H1 (cell line): ENCODE measurements around the gene ACTL8. TPM values are rescaled to one million over a fixed set of nuclear protein-coding genes. Genes with fewer than 3 reads are reported as not detected.

Experiments used
- CTCF ChIA-PET: fragments of 300-600 bp; sonication (Branson Sonifier 250); formaldehyde crosslinking; loops from one replicate; lab custom pipeline; 2021; ENCODE audit not compliant: partially characterized antibody; lab: Charles Lee
- POLR2A ChIA-PET: fragments of 300-600 bp; sonication (Branson Sonifier 250); formaldehyde crosslinking; loops from one replicate; lab custom pipeline; 2021; ENCODE audit warnings: inconsistent platforms; ENCODE audit not compliant: partially characterized antibody; lab: Charles Lee
- DNase-seq, 2 experiments: peaks; one replicate each; pipeline versions ENCODE4 v3.0.0 to v3.0.0-alpha.2; 2010 to 2022; ENCODE audit warnings: low spot score in 2 of 2, low read depth in 1 of 2, mixed read lengths in 1 of 2
- FAIRE-seq: peaks from 2 replicates; lab custom pipeline; 2011; peaks lifted over from hg19 to GRCh38; lab: Jason Lieb, UNC
- H2AFZ ChIP-seq: 2 replicates; pipeline ENCODE4 v1.8.1; 2012; ENCODE audit warnings: low read length, inconsistent platforms
- H2AK5ac ChIP-seq: 2 replicates; pipeline ENCODE4 v1.6.1; 2013; ENCODE audit warnings: low read depth, low read length
- H2BK120ac ChIP-seq: replicated peaks from 2 replicates; pipeline ENCODE3; 2013; ENCODE audit warnings: low read depth, low read length, inconsistent platforms
- H2BK12ac ChIP-seq: 2 replicates; pipeline ENCODE4 v1.6.1; 2013; ENCODE audit warnings: low read depth, low read length
- H2BK15ac ChIP-seq: 2 replicates; pipeline ENCODE4 v1.6.1; 2013; ENCODE audit warnings: low read length
- H2BK20ac ChIP-seq: 2 replicates; pipeline ENCODE4 v1.6.1; 2013; ENCODE audit warnings: low read length
- H2BK5ac ChIP-seq: 2 replicates; pipeline ENCODE4 v1.6.1; 2013; ENCODE audit warnings: low read depth, low read length
- H3K14ac ChIP-seq: 2 replicates; pipeline ENCODE4 v1.6.1; 2013; ENCODE audit warnings: inconsistent platforms; ENCODE audit not compliant: insufficient read length
- H3K18ac ChIP-seq: 2 replicates; pipeline ENCODE4 v1.6.1; 2013; ENCODE audit warnings: low read length; ENCODE audit errors: extremely low read depth
- H3K23ac ChIP-seq: 2 replicates; pipeline ENCODE4 v1.6.1; 2013; ENCODE audit warnings: inconsistent platforms; ENCODE audit not compliant: insufficient read length
- H3K23me2 ChIP-seq: 2 replicates; pipeline ENCODE4 v1.6.1; 2013; ENCODE audit warnings: low read depth, low read length
- H3K27ac ChIP-seq: 2 replicates; pipeline ENCODE4 v1.6.1; 2011; ENCODE audit warnings: low read depth, low read length, inconsistent platforms
- H3K27me3 ChIP-seq, 4 experiments: replicated peaks in 1 of 4; 1 replicate in 1 of 4; 2 replicates in 3 of 4; pipeline versions ENCODE4 v1.6.1 to v1.8.1; 2011 to 2013; ENCODE audit warnings: low read length in 3 of 4, mild to moderate bottlenecking in 3 of 4, inconsistent platforms in 2 of 4, mixed read lengths in 2 of 4, moderate library complexity in 1 of 4; ENCODE audit not compliant: control insufficient read depth in 3 of 4, insufficient read depth in 3 of 4; ENCODE audit errors: extremely low read depth in 1 of 4
- H3K36me3 ChIP-seq, 4 experiments: 2 replicates each; pipeline versions ENCODE4 v1.6.1 to v1.8.1; 2011 to 2013; ENCODE audit warnings: mild to moderate bottlenecking in 4 of 4, low read length in 3 of 4, moderate library complexity in 2 of 4, control low read depth in 1 of 4, inconsistent platforms in 1 of 4; ENCODE audit not compliant: insufficient read depth in 4 of 4, control insufficient read depth in 2 of 4
- H3K4ac ChIP-seq: replicated peaks from 2 replicates; pipeline ENCODE3; 2013; ENCODE audit warnings: low read length, low read depth, mixed read lengths, inconsistent platforms; ENCODE audit not compliant: insufficient read length
- H3K4me1 ChIP-seq, 4 experiments: replicated peaks in 1 of 4; 1 replicate in 1 of 4; 2 replicates in 3 of 4; pipeline versions ENCODE4 v1.6.1 to v1.8.1; 2011 to 2013; ENCODE audit warnings: low read length in 3 of 4, inconsistent platforms in 2 of 4, mixed read lengths in 1 of 4; ENCODE audit not compliant: insufficient read depth in 4 of 4, control insufficient read depth in 3 of 4
- H3K4me2 ChIP-seq, 2 experiments: 2 replicates each; pipeline versions ENCODE4 v1.6.1 to v1.8.1; 2011 to 2013; ENCODE audit warnings: low read depth in 2 of 2, low read length in 2 of 2, control low read depth in 1 of 2, inconsistent platforms in 1 of 2, mild to moderate bottlenecking in 1 of 2; ENCODE audit not compliant: insufficient read depth in 1 of 2
- H3K4me3 ChIP-seq, 4 experiments: fragments of 200-600, 300-600 bp in 1 of 4; sonication (generic), shearing (Covaris generic), sonication (Bioruptor Twin) in 1 of 4; 2 replicates each; pipeline versions ENCODE4 v1.5.1 to v1.8.1; 2011 to 2016; ENCODE audit warnings: low read length in 4 of 4, low read depth in 3 of 4, control low read depth in 2 of 4, inconsistent platforms in 2 of 4, mild to moderate bottlenecking in 2 of 4, mixed read lengths in 1 of 4, moderate library complexity in 1 of 4; ENCODE audit not compliant: insufficient read depth in 2 of 4; ENCODE audit errors: extremely low read depth in 1 of 4
- H3K56ac ChIP-seq: replicated peaks from 2 replicates; pipeline ENCODE3; 2013; ENCODE audit warnings: low read depth, mild to moderate bottlenecking, mixed read lengths, low read length, inconsistent platforms; ENCODE audit not compliant: insufficient read length
- H3K79me1 ChIP-seq: 2 replicates; pipeline ENCODE4 v1.6.1; 2013; ENCODE audit warnings: low read depth, low read length, control low read depth
- H3K79me2 ChIP-seq, 2 experiments: 2 replicates each; pipeline versions ENCODE4 v1.6.1 to v1.8.1; 2012 to 2013; ENCODE audit warnings: low read length in 2 of 2, mild to moderate bottlenecking in 2 of 2, inconsistent platforms in 1 of 2; ENCODE audit not compliant: insufficient read depth in 2 of 2, control insufficient read depth in 1 of 2
- H3K9ac ChIP-seq, 4 experiments: replicated peaks in 1 of 4; 1 replicate in 1 of 4; 2 replicates in 3 of 4; pipeline versions ENCODE4 v1.6.1 to v1.8.1; 2011 to 2013; ENCODE audit warnings: low read depth in 3 of 4, low read length in 3 of 4, control low read depth in 2 of 4, mild to moderate bottlenecking in 2 of 4, moderate library complexity in 2 of 4, inconsistent platforms in 1 of 4; ENCODE audit errors: extremely low read depth in 1 of 4
- H3K9me3 ChIP-seq, 2 experiments: 2 replicates each; pipeline versions ENCODE4 v1.6.1 to v1.8.1; 2012 to 2013; ENCODE audit warnings: mild to moderate bottlenecking in 2 of 2, moderate library complexity in 2 of 2, control low read depth in 1 of 2, inconsistent platforms in 1 of 2, low read depth in 1 of 2, low read length in 1 of 2, mixed read lengths in 1 of 2; ENCODE audit not compliant: insufficient read depth in 2 of 2
- H4K20me1 ChIP-seq, 2 experiments: replicated peaks in 1 of 2; 2 replicates each; pipeline versions ENCODE3 to v1.8.1; 2011 to 2013; ENCODE audit warnings: inconsistent platforms in 2 of 2, low read length in 2 of 2, mild to moderate bottlenecking in 1 of 2; ENCODE audit not compliant: insufficient read depth in 2 of 2, control insufficient read depth in 1 of 2
- H4K5ac ChIP-seq: 2 replicates; pipeline ENCODE4 v1.6.1; 2013; ENCODE audit warnings: low read length, low read depth, mixed read lengths, inconsistent platforms; ENCODE audit not compliant: insufficient read length
- H4K8ac ChIP-seq: 2 replicates; pipeline ENCODE4 v1.8.0; 2013; ENCODE audit warnings: mild to moderate bottlenecking, moderate library complexity, low read length, inconsistent platforms; ENCODE audit not compliant: insufficient read depth; ENCODE audit errors: extremely low read depth
- H4K91ac ChIP-seq: replicated peaks from 2 replicates; pipeline ENCODE3; 2013; ENCODE audit warnings: low read length, mixed read lengths, inconsistent platforms; ENCODE audit not compliant: insufficient read length
- CBX5 ChIP-seq: fragments of 300-800, 300-1000 bp; sonication (generic); IDR thresholded peaks from 2 replicates; pipeline ENCODE4 v1.7.1; 2016; ENCODE audit warnings: antibody characterized with exemption, low read length, low read depth
- EP300 ChIP-seq, 2 experiments: IDR thresholded peaks; 1 replicate in 1 of 2; 2 replicates in 1 of 2; pipeline ENCODE4 v1.6.1; 2011 to 2012; ENCODE audit warnings: low read depth in 2 of 2, low read length in 2 of 2, mild to moderate bottlenecking in 2 of 2, borderline replicate concordance in 1 of 2, inconsistent platforms in 1 of 2, moderate library complexity in 1 of 2
- POLR2AphosphoS5 ChIP-seq: IDR thresholded peaks from 2 replicates; pipeline ENCODE4 v1.6.1; 2011; ENCODE audit warnings: low read depth, low read length
- TEAD4 ChIP-seq: IDR thresholded peaks from 2 replicates; pipeline ENCODE4 v1.6.1; 2012; ENCODE audit warnings: low read depth, low read length, inconsistent platforms, mixed read lengths
- WGBS, 2 experiments: shearing (Covaris generic) in 1 of 2; methylation state at CpG; one replicate each; pipeline versions ENCODE4 v1.1.6 to v1.1.7; 2013 to 2015; ENCODE audit warnings: low lambda C conversion rate in 2 of 2, mixed read lengths in 2 of 2, inconsistent platforms in 1 of 2, low coverage in 1 of 2, missing lambda C conversion rate in 1 of 2; ENCODE audit not compliant: insufficient replicate concordance in 2 of 2, insufficient coverage in 1 of 2, insufficient read length in 1 of 2; ENCODE audit errors: extremely low coverage in 1 of 2, missing lambda C conversion rate in 1 of 2; 5-methylcytosine and 5-hydroxymethylcytosine counted together
- polyA plus RNA-seq, 7 experiments: library from polyadenylated mRNA; depleted of rRNA in 3 of 7; stranded (reverse) in 5 of 7; unstranded in 2 of 7; fragments of >200 nt in 5 of 7; fragments of 200-250 nt in 2 of 7; gene quantifications; 1 replicate in 5 of 7; 2 replicates in 1 of 7; 4 replicates in 1 of 7; pipeline versions ENCODE4 v1.2.1 to v1.2.3, GENCODE V29; 2011 to 2013; ENCODE audit warnings: missing spikeins in 2 of 7, mixed read lengths in 2 of 7
- total RNA-seq: library from RNA; stranded (reverse); fragmentation: NEBNext Ultra II Directional; extraction: Animal tissue kit (Norgen Biotek cat#: 25700); gene quantifications from 2 replicates; pipeline ENCODE4 v1.2.1, GENCODE V29; 2021

ACTL8 gene
- total and polyA plus RNA-seq, 2 of the 8 experiments (the other 6 are each of a cell fraction or from before 2014, with no cell fraction given): 0.33 to 0.47 TPM

- Histone ChIP-seq H3K18ac (no peak overlapping the region), H4K91ac (no peak overlapping the region), H3K4me2 (no peak overlapping the region), H2AK5ac (no peak overlapping the region), H4K20me1 (no peaks in the 10 kb centered on the region), H3K23ac (no peak overlapping the region), H2BK20ac (no peak overlapping the region), H3K4ac (no peak overlapping the region), H3K79me2 (no peaks in the 10 kb centered on the region), H2AFZ (no peak overlapping the region), H3K9ac (no peak overlapping the region), H2BK15ac (no peak overlapping the region), H2BK12ac (no peak overlapping the region), H3K27me3 (no peaks in the 10 kb centered on the region), H3K27ac (no peak overlapping the region), H3K79me1 (no peaks in the 10 kb centered on the region), H3K36me3 (no peaks in the 10 kb centered on the region), H4K8ac (no peak overlapping the region), H3K9me3 (peaks cover 3 to 6% of the 10 kb centered on the region in 2 experiments; a peak in 1 of 4 replicates), H3K4me1 (no peaks in the 10 kb centered on the region), H3K14ac (no peak overlapping the region), H3K56ac (no peak overlapping the region), H2BK5ac (no peak overlapping the region), H3K4me3 (no peak overlapping the region), H2BK120ac (no peak overlapping the region), H3K23me2 (no peaks in the 10 kb centered on the region), H4K5ac (no peak overlapping the region)
- FAIRE-seq: no peak
- 85% methylated on average over 10 of the region's 10 CpGs; no CpG with 5 or more reads in 1 of the 2 experiments for WGBS, 2 experiments
- TF ChIP-seq EP300 (IDR thresholded peaks at IDR 0.05; ENCODE audit: borderline replicate concordance in 1 of 2, low read depth in 2 of 2, low read length in 2 of 2): no peak
- no peak for TF ChIP-seq CBX5
- no peak for TF ChIP-seq TEAD4
- TF ChIP-seq POLR2AphosphoS5: no peak
- ChIA-PET CTCF (interaction anchor here (1.3 to 1.7 kb wide), 2 partner anchors 21 to 81 kb away, joined by 3 to 7 read pairs; no protein-coding TSS in a partner anchor), POLR2A (no interaction called here)
- no peak for DNase-seq
These were observed 50.9 kb downstream of the ACTL8 start for GRCh38 chr1:17805869-17806684.
